ENCODE data around the gene PDE8B.

DNA sequence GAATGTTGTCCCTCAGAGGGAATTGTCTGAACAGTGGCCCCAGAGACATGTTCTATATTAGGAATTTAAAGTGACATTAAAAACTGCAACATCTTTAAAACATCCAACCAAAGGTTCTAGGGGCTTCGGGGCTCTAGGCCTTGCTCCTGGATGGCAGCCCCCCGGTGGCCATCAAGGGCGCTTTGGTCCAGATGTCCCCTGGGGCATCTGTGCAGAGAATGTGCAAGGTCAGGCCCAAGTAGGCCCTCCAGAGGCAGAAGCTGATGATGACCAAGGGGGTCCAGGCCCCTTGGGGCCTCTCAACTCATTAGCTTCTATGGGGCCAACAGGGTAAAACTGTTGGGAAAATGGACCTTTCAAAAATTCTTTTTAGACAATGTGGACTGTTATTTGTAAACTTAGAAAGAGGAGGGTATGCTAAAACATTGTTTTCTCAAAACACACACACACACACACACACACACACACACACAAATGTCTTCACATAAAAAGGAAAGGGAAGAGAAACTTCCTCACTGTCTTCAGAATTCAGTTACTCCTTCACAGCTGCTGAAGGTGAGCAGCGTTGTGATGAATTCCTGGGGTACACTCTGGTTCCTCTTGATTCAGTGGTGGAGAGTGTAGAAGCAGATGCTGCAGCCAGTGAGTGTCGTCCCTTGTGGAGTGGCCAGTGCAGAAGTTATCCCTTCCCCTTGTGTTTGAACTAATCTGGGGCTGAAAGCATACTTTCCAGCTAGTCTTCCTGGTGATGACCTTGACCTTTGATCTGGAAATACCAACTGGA lies 156.4 kb downstream of the PDE8B start:
- TF ChIP-seq, protein P1, sequence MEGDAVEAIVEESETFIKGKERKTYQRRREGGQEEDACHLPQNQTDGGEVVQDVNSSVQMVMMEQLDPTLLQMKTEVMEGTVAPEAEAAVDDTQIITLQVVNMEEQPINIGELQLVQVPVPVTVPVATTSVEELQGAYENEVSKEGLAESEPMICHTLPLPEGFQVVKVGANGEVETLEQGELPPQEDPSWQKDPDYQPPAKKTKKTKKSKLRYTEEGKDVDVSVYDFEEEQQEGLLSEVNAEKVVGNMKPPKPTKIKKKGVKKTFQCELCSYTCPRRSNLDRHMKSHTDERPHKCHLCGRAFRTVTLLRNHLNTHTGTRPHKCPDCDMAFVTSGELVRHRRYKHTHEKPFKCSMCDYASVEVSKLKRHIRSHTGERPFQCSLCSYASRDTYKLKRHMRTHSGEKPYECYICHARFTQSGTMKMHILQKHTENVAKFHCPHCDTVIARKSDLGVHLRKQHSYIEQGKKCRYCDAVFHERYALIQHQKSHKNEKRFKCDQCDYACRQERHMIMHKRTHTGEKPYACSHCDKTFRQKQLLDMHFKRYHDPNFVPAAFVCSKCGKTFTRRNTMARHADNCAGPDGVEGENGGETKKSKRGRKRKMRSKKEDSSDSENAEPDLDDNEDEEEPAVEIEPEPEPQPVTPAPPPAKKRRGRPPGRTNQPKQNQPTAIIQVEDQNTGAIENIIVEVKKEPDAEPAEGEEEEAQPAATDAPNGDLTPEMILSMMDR (IDR thresholded peaks at IDR 0.05): no peak
- TF ChIP-seq POLR2A (IDR thresholded peaks at IDR 0.05): no peak

All from ovary (tissue), 3 donors.